ENCODE results near the gene TMEM175. TPM values are rescaled to one million over a fixed set of nuclear protein-coding genes. Genes with fewer than 3 reads are reported as not detected.

The TMEM175 gene
- total and polyA plus RNA-seq, 9 of the 15 experiments (the other 6 are each of a cell fraction or from before 2014, with no cell fraction given) = 0.13 to 30.9 (median 9.4) TPM

GRCh38 chr4:915595-915994, 16.7 kb upstream of the TMEM175 start:
- in situ Hi-C loops (cut with MboI) = no loop called here
- CTCF ChIA-PET (ENCODE audit: low intra/inter-chr PET ratio) = no interaction called here
- no TSS peak for BruUV-seq (replicated peaks)
- H3K4me3 ChIP-seq = no peak overlapping the region
- H3K4me2 ChIP-seq (ENCODE audit: insufficient read depth, low read length) = no peak overlapping the region
- H3K27me3 ChIP-seq (ENCODE audit: control insufficient read depth in 2 of 2, insufficient read depth in 2 of 2, low read length in 2 of 2) = no peaks in the 10 kb centered on the region
- POLR2A ChIA-PET = no interaction called here
- H4K20me1 ChIP-seq (replicated peaks; ENCODE audit: control insufficient read depth, insufficient read depth, low read length) = peaks cover 6% of the 10 kb centered on the region; the same call in 1 of the 2 replicates
- H3K9me1 ChIP-seq (ENCODE audit: control insufficient read depth, insufficient read depth, low read length) = no peaks in the 10 kb centered on the region
- peaks cover 4% of the 10 kb centered on the region; the same call in 1 of the 2 replicates for H3K9me3 ChIP-seq (replicated peaks; ENCODE audit: control insufficient read depth, insufficient read depth, low read depth, low read length)
- H3K4me1 ChIP-seq (replicated peaks in 1 of 2; ENCODE audit: control insufficient read depth in 2 of 2, insufficient read depth in 2 of 2, low read length in 2 of 2) = peaks cover 0 to 22% of the 10 kb centered on the region in 2 experiments; a peak in 2 of 5 replicates
- intact Hi-C loops (cut with micrococcal nuclease) = no loop called here
- DNase-seq (ENCODE audit: extremely low read depth in 1 of 4, low spot score in 3 of 4) (no peak), ATAC-seq (no peak), FAIRE-seq (no peak)
- H3K9ac ChIP-seq (ENCODE audit: insufficient read depth in 1 of 2, low read depth in 2 of 2, low read length in 2 of 2) = no peak overlapping the region
- no peak overlapping the region for H2AFZ ChIP-seq (ENCODE audit: low read depth, low read length)
- peaks cover 61% of the 10 kb centered on the region for H3K79me2 ChIP-seq (ENCODE audit: control insufficient read depth, insufficient read depth, low read length)
- TF ChIP-seq DACH1 (IDR thresholded peaks at IDR 0.05; ENCODE audit: partially characterized antibody) (no peak), E2F4 (CRISPR knock-in tag; IDR thresholded peaks at IDR 0.05; ENCODE audit: low read depth) (no peak), FOXK1 (CRISPR knock-in tag; IDR thresholded peaks at IDR 0.05; ENCODE audit: borderline replicate concordance) (no peak), ZBTB43 (CRISPR knock-in tag; IDR thresholded peaks at IDR 0.05) (no peak), HDAC6 (IDR thresholded peaks at IDR 0.05; ENCODE audit: low read depth, low read length) (no peak), ZNF175 (CRISPR knock-in tag; IDR thresholded peaks at IDR 0.05; ENCODE audit: low read depth) (no peak), CBX1 (IDR thresholded peaks at IDR 0.05; ENCODE audit: low read depth) (no peak), GABPA (tag; conservative IDR thresholded peaks at IDR 0.05; ENCODE audit: low read depth) (no peak), ZNF212 (CRISPR knock-in tag; IDR thresholded peaks at IDR 0.05) (no peak), VEZF1 (CRISPR knock-in tag; IDR thresholded peaks at IDR 0.05) (no peak), MECOM (CRISPR knock-in tag; IDR thresholded peaks at IDR 0.05) (no peak), ZNF584 (CRISPR knock-in tag; IDR thresholded peaks at IDR 0.05; ENCODE audit: low read depth) (no peak), ZNF740 (CRISPR knock-in tag; IDR thresholded peaks at IDR 0.05) (no peak), ZNF740 (tag; IDR thresholded peaks at IDR 0.05) (no peak), SRSF1 (IDR thresholded peaks at IDR 0.05; ENCODE audit: low read depth, low read length) (no peak), SIN3B (IDR thresholded peaks at IDR 0.05; ENCODE audit: low read depth) (no peak), NR0B1 (IDR thresholded peaks at IDR 0.05; ENCODE audit: partially characterized antibody) (no peak)
- H3K36me3 ChIP-seq (ENCODE audit: control insufficient read depth, insufficient read depth, low read length) = peaks cover 29% of the 10 kb centered on the region; the same call in 2 of the 3 replicates
- WGBS (ENCODE audit: insufficient coverage, low coverage, missing lambda C conversion rate) = 56% methylated on average over 8 of the region's 8 CpGs
- no peak overlapping the region for H3K27ac ChIP-seq (ENCODE audit: extremely low read depth, low read depth, low read length)

Measured in K562 (cell line).